Measurements from ENCODE around the gene SUV39H1.

The SUV39H1 gene

GRCh38 chrX:48713847-48714246 is 17.3 kb downstream of the SUV39H1 start:
- DNase-seq (ENCODE audit: low read depth): no peak
- H3K4me3 ChIP-seq (ENCODE audit: low read depth, low read length): no peak overlapping the region
- no peak for TF ChIP-seq CTCF (IDR thresholded peaks at IDR 0.05; ENCODE audit: low read depth, low read length, missing control alignments)
- in situ Hi-C loops (cut with HindIII; ENCODE audit: low sequenced_read_pairs): no loop called here

GRCh38 chrX:48714573-48714972 is 18.0 kb downstream of the SUV39H1 start:
- no peak for TF ChIP-seq CTCF (IDR thresholded peaks at IDR 0.05; ENCODE audit: low read depth, low read length, missing control alignments)
- in situ Hi-C loops (cut with HindIII; ENCODE audit: low sequenced_read_pairs): no loop called here
- no peak overlapping the region for H3K4me3 ChIP-seq (ENCODE audit: low read depth, low read length)
- DNase-seq (ENCODE audit: low read depth): no peak

- no peak overlapping the region for H3K4me3 ChIP-seq (ENCODE audit: low read depth, low read length)
- no peak for TF ChIP-seq CTCF (IDR thresholded peaks at IDR 0.05; ENCODE audit: low read depth, low read length, missing control alignments)
- no peak for DNase-seq (ENCODE audit: low read depth)
- in situ Hi-C loops (cut with HindIII; ENCODE audit: low sequenced_read_pairs): no loop called here
Observed at GRCh38 chrX:48715072-48715471, 18.5 kb downstream of the SUV39H1 start.

DNA sequence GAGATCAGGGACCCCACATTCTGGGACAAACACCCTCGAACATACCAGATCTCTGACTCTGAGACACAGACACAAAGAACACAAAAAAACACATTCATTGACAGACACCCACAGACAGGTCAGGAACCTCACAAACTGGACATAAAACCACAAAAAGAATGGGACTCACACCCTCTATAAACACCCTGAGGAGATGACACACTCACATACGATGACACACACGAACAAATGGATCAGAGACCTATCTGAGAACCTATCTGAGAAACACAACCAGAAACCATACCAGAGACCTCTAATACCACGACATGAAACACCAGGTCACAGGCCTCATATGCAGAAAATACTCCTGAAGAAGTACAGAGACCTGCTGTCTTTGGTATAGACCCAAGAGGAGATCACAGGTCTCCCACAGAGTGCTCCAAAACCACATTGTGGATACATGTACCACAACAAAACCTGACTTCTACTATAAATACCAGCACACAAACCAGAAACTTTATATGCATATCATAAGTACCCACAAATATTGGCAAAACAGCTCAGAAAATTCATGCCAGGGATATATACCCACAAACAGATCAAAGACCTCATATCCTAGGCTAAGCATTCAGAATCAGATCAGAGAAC is 19.5 kb downstream of the SUV39H1 start:
- in situ Hi-C loops (cut with HindIII; ENCODE audit: low sequenced_read_pairs): no loop called here
- DNase-seq (ENCODE audit: low read depth): peak; percentile 35
- H3K4me3 ChIP-seq (ENCODE audit: low read depth, low read length): no peak overlapping the region
- no peak for TF ChIP-seq CTCF (IDR thresholded peaks at IDR 0.05; ENCODE audit: low read depth, low read length, missing control alignments)

DNA sequence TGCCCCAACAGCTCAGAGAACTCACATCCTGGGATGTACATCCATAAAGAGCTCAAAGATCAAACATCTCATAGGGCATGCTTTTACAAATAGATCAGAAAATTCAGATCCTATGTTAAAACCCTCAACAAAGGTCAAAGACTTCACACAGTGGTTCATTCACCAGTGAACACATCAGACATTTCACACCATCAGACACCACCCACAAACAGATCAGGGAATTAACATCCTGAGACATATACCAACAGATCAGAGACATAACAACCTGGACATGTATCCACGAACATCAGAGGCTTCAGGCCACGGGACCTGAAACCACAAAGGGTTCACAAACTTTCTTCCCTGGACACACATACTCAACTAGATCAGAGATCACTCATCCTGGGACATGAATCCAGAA is 23.4 kb downstream of the SUV39H1 start:
- H3K4me3 ChIP-seq (ENCODE audit: low read depth, low read length): no peak overlapping the region
- in situ Hi-C loops (cut with HindIII; ENCODE audit: low sequenced_read_pairs): no loop called here
- no peak for DNase-seq (ENCODE audit: low read depth)
- no peak for TF ChIP-seq CTCF (IDR thresholded peaks at IDR 0.05; ENCODE audit: low read depth, low read length, missing control alignments)

DNA sequence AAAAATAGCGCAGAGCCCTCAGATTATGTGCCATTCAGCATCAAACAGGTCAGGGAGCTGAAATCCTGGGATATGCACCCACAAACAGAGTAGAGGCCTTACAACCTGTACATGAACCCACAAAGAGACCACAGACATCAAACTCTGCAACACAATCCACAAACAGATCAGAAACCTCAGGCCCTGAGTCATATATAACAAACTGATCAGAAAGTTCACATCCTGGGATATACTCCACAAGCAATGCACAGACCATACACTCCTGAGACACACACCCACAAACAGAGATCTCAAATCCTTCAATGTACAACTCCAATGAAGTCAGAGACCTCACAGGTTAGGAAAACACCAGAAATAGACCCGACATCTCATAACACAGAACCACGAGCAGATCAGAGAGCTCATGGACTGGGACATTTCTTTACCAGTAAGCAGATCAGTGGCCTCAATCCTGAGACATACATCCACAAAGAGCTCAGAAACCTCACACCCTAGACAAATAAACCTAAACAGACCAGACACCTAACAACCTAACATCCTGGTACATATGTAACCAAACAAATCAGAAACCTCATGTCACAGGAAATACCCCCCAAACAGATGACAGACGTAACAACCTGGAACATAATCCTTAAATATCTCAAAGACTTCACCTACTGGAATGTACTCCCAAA is 24.2 kb downstream of the SUV39H1 start:
- in situ Hi-C loops (cut with HindIII; ENCODE audit: low sequenced_read_pairs): no loop called here
- H3K4me3 ChIP-seq (ENCODE audit: low read depth, low read length): no peak overlapping the region
- no peak for DNase-seq (ENCODE audit: low read depth)
- no peak for TF ChIP-seq CTCF (IDR thresholded peaks at IDR 0.05; ENCODE audit: low read depth, low read length, missing control alignments)
